ENCODE results near the gene DCPS. TPM values are rescaled to one million over a fixed set of nuclear protein-coding genes. Genes with fewer than 3 reads are reported as not detected.

Gene DCPS
- total RNA-seq, 2 experiments from 2014 or later, result 34.5 to 35.8 TPM

GRCh38 chr11:126313826-126314225 is 10.0 kb downstream of the DCPS start:
- peaks cover 53% of the 10 kb centered on the region for H3K36me3 Mint-ChIP-seq (ENCODE audit: low read depth)
- ChIA-PET POLR2A (no interaction called here), CTCF (interaction anchor here (0.9 kb wide), 1 partner anchor 10 kb away, joined by 3 read pairs; the partner anchor contains the start of gene DCPS)

GRCh38 chr11:126317432-126317755 is 13.5 kb downstream of the DCPS start:
- POLR2A ChIA-PET, result interaction anchor here (0.8 to 2.8 kb wide), 5 partner anchors 12 to 49 kb away, joined by 3 to 23 read pairs (median 3); partner anchors contain the start of genes DCPS, FOXRED1, SRPRA and ST3GAL4

More at GRCh38 chr11:126313826-126314225, 10.0 kb downstream of the DCPS start:
- no peak for DNase-seq
- Mint-ChIP-seq H3K9me3 (no peaks in the 10 kb centered on the region), H3K4me1 (peaks cover 32% of the 10 kb centered on the region), H3K27ac (no peak overlapping the region), H3K4me3 (no peak overlapping the region), H3K27me3 (no peaks in the 10 kb centered on the region)

GRCh38 chr11:126317756-126318573 is 14.1 kb downstream of the DCPS start:
- no peaks in the 10 kb centered on the region for H3K9me3 Mint-ChIP-seq
- no peak overlapping the region for H3K4me3 Mint-ChIP-seq
- ChIA-PET POLR2A (interaction anchor here (0.8 to 2.8 kb wide), 9 partner anchors 13 to 98 kb away, joined by 3 to 23 read pairs (median 3); partner anchors contain the start of genes DCPS, FOXRED1, SRPRA and ST3GAL4), CTCF (interaction anchor here (1.0 to 2.9 kb wide), 9 partner anchors 7 to 162 kb away, joined by 3 to 18 read pairs (median 4); partner anchors contain the start of gene DCPS)
- H3K27ac Mint-ChIP-seq, result peak overlapping the region; percentile 78
- H3K27me3 Mint-ChIP-seq, result no peaks in the 10 kb centered on the region
- DNase-seq, result no peak
- peaks cover 40% of the 10 kb centered on the region for H3K36me3 Mint-ChIP-seq (ENCODE audit: low read depth)
- H3K4me1 Mint-ChIP-seq, result peaks cover 34% of the 10 kb centered on the region

More at GRCh38 chr11:126317432-126317755, 13.5 kb downstream of the DCPS start:
- H3K27me3 Mint-ChIP-seq, result no peaks in the 10 kb centered on the region
- H3K27ac Mint-ChIP-seq, result peak overlapping the region; percentile 78
- CTCF ChIA-PET, result interaction anchor here (1.0 to 2.9 kb wide), 3 partner anchors 10 to 163 kb away, joined by 3 to 18 read pairs (median 9); no protein-coding TSS in a partner anchor
- H3K4me3 Mint-ChIP-seq, result no peak overlapping the region
- peaks cover 40% of the 10 kb centered on the region for H3K36me3 Mint-ChIP-seq (ENCODE audit: low read depth)
- H3K4me1 Mint-ChIP-seq, result peaks cover 34% of the 10 kb centered on the region
- no peak for DNase-seq
- no peaks in the 10 kb centered on the region for H3K9me3 Mint-ChIP-seq

- POLR2A ChIA-PET, result interaction anchor here (0.7 to 2.8 kb wide), 13 partner anchors 11 to 432 kb away, joined by 3 to 23 read pairs (median 3); partner anchors contain the start of genes DCPS, HYLS1 and ST3GAL4
- Mint-ChIP-seq H3K4me3 (no peak overlapping the region), H3K9me3 (no peaks in the 10 kb centered on the region), H3K27ac (peak overlapping the region; percentile 78), H3K4me1 (peaks cover 33% of the 10 kb centered on the region), H3K36me3 (ENCODE audit: low read depth) (peaks cover 36% of the 10 kb centered on the region), H3K27me3 (no peaks in the 10 kb centered on the region)
- CTCF ChIA-PET, result interaction anchor here (1.0 to 2.9 kb wide), 10 partner anchors 8 to 161 kb away, joined by 3 to 18 read pairs (median 5); partner anchors contain the start of gene DCPS
- peak; percentile 44 for DNase-seq
Measured at GRCh38 chr11:126318574-126319373, 14.9 kb downstream of the DCPS start.

- Mint-ChIP-seq H3K9me3 (no peaks in the 10 kb centered on the region), H3K4me3 (no peak overlapping the region), H3K4me1 (peaks cover 33% of the 10 kb centered on the region), H3K27ac (no peak overlapping the region), H3K27me3 (no peaks in the 10 kb centered on the region), H3K36me3 (ENCODE audit: low read depth) (peaks cover 31% of the 10 kb centered on the region)
- POLR2A ChIA-PET, result interaction anchor here (0.6 to 2.8 kb wide), 12 partner anchors 11 to 432 kb away, joined by 3 to 23 read pairs (median 4); partner anchors contain the start of genes DCPS, HYLS1 and ST3GAL4
- no peak for DNase-seq
- CTCF ChIA-PET, result interaction anchor here (1.0 to 2.9 kb wide), 7 partner anchors 9 to 161 kb away, joined by 3 to 18 read pairs (median 7); no protein-coding TSS in a partner anchor
Measured at GRCh38 chr11:126319374-126319740, 15.5 kb downstream of the DCPS start.

GRCh38 chr11:126322996-126323395 is 19.1 kb downstream of the DCPS start:
- peaks cover 8% of the 10 kb centered on the region for H3K36me3 Mint-ChIP-seq (ENCODE audit: low read depth)
- H3K9me3 Mint-ChIP-seq, result no peaks in the 10 kb centered on the region
- H3K4me1 Mint-ChIP-seq, result peaks cover 17% of the 10 kb centered on the region
- CTCF ChIA-PET, result no interaction called here
- H3K27ac Mint-ChIP-seq, result no peak overlapping the region
- POLR2A ChIA-PET, result no interaction called here
- DNase-seq, result no peak
- H3K4me3 Mint-ChIP-seq, result no peak overlapping the region
- no peaks in the 10 kb centered on the region for H3K27me3 Mint-ChIP-seq

GRCh38 chr11:126327281-126328000 is 23.6 kb downstream of the DCPS start:
- H3K36me3 Mint-ChIP-seq (ENCODE audit: low read depth), result peaks cover 3% of the 10 kb centered on the region
- H3K4me3 Mint-ChIP-seq, result no peak overlapping the region
- CTCF ChIA-PET, result interaction anchor here (1.0 kb wide), 1 partner anchor 16 kb away, joined by 3 read pairs; no protein-coding TSS in a partner anchor
- no peak overlapping the region for H3K27ac Mint-ChIP-seq
- no peak for DNase-seq
- POLR2A ChIA-PET, result interaction anchor here (1.1 kb wide), 1 partner anchor 24 kb away, joined by 4 read pairs; the partner anchor contains the start of gene DCPS
- no peaks in the 10 kb centered on the region for H3K27me3 Mint-ChIP-seq
- H3K9me3 Mint-ChIP-seq, result no peaks in the 10 kb centered on the region
- peaks cover 6% of the 10 kb centered on the region for H3K4me1 Mint-ChIP-seq

GRCh38 chr11:126328001-126328390 is 24.1 kb downstream of the DCPS start:
- ChIA-PET POLR2A (interaction anchor here (1.1 kb wide), 1 partner anchor 24 kb away, joined by 4 read pairs; the partner anchor contains the start of gene DCPS), CTCF (interaction anchor here (1.0 kb wide), 1 partner anchor 17 kb away, joined by 3 read pairs; no protein-coding TSS in a partner anchor)
- peaks cover 6% of the 10 kb centered on the region for H3K36me3 Mint-ChIP-seq (ENCODE audit: low read depth)
- H3K4me3 Mint-ChIP-seq, result no peak overlapping the region
- H3K27me3 Mint-ChIP-seq, result no peaks in the 10 kb centered on the region
- H3K9me3 Mint-ChIP-seq, result no peaks in the 10 kb centered on the region
- no peak for DNase-seq
- H3K4me1 Mint-ChIP-seq, result peaks cover 6% of the 10 kb centered on the region
- no peak overlapping the region for H3K27ac Mint-ChIP-seq

GRCh38 chr11:126328444-126328843 is 24.6 kb downstream of the DCPS start:
- Mint-ChIP-seq H3K4me1 (peaks cover 6% of the 10 kb centered on the region), H3K36me3 (ENCODE audit: low read depth) (peaks cover 10% of the 10 kb centered on the region), H3K9me3 (no peaks in the 10 kb centered on the region), H3K27me3 (no peaks in the 10 kb centered on the region), H3K27ac (no peak overlapping the region), H3K4me3 (no peak overlapping the region)
- ChIA-PET CTCF (interaction anchor here (1.0 to 1.5 kb wide), 2 partner anchors 10 to 17 kb away, joined by 3 to 4 read pairs; no protein-coding TSS in a partner anchor), POLR2A (no interaction called here)
- no peak for DNase-seq

- H3K9me3 Mint-ChIP-seq, result no peaks in the 10 kb centered on the region
- POLR2A ChIA-PET, result no interaction called here
- peaks cover 6% of the 10 kb centered on the region for H3K4me1 Mint-ChIP-seq
- H3K27me3 Mint-ChIP-seq, result no peaks in the 10 kb centered on the region
- CTCF ChIA-PET, result interaction anchor here (1.5 kb wide), 1 partner anchor 10 kb away, joined by 4 read pairs; no protein-coding TSS in a partner anchor
- no peak for DNase-seq
- no peak overlapping the region for H3K4me3 Mint-ChIP-seq
- H3K36me3 Mint-ChIP-seq (ENCODE audit: low read depth), result peaks cover 14% of the 10 kb centered on the region
- no peak overlapping the region for H3K27ac Mint-ChIP-seq
Measured at GRCh38 chr11:126328938-126329643, 25.2 kb downstream of the DCPS start.

GRCh38 chr11:126329644-126330211 is 25.9 kb downstream of the DCPS start:
- no peak overlapping the region for H3K4me3 Mint-ChIP-seq
- ChIA-PET POLR2A (interaction anchor here (0.8 kb wide), 1 partner anchor 11 kb away, joined by 4 read pairs; no protein-coding TSS in a partner anchor), CTCF (interaction anchor here (0.9 to 1.5 kb wide), 2 partner anchors 11 to 19 kb away, joined by 4 read pairs; no protein-coding TSS in a partner anchor)

More at GRCh38 chr11:126329644-126330211, 25.9 kb downstream of the DCPS start:
- Mint-ChIP-seq H3K27me3 (no peaks in the 10 kb centered on the region), H3K4me1 (peaks cover 6% of the 10 kb centered on the region), H3K27ac (no peak overlapping the region), H3K36me3 (ENCODE audit: low read depth) (peaks cover 14% of the 10 kb centered on the region), H3K9me3 (no peaks in the 10 kb centered on the region)
- DNase-seq, result no peak
